Embryonic facial prominence (tissue), 1 donor: ENCODE results near the gene ACTR3C.
"Not testable (repeated sequence)": the region's sequence is repeated elsewhere in the genome, so short reads cannot be mapped to it uniquely, and the experiment has no call there.

ENCODE experiments used
- DNase-seq: peaks from one replicate; pipeline ENCODE4 v3.0.0-alpha.2; 2016; ENCODE audit errors: extremely low spot score

Gene ACTR3C

GRCh38 chr7:150336746-150337145 lies 13.4 kb upstream of the ACTR3C start:
- no peak for DNase-seq

GRCh38 chr7:150335774-150336112 lies 12.4 kb upstream of the ACTR3C start:
- DNase-seq = no peak

GRCh38 chr7:150335108-150335773 lies 11.9 kb upstream of the ACTR3C start:
- no peak for DNase-seq

- no peak for DNase-seq
Measured at GRCh38 chr7:150334108-150334507, 10.8 kb upstream of the ACTR3C start.

DNA sequence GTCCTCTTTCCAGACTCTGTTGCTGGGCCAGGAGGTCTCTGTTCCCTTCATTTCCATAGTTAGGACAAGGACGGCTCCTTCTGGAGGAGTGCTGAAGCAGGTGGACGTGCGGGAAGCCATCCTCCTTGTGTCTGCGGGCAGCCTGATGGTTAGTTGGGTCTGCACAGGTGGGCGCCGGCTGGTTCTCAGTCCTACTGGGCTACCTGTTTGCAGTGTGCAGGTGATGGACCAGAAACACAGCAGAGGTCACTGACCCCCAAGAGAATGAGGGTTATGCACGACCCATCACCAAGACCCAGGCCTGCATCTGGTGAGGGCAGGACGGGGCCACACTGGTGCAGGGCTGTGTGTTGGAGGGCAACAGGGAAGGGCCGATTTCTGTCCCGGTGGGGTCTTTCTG lies 10.3 kb upstream of the ACTR3C start:
- DNase-seq = no peak

GRCh38 chr7:150332852-150333635 lies 9.7 kb upstream of the ACTR3C start:
- no peak for DNase-seq

GRCh38 chr7:150330211-150330885 lies 7.0 kb upstream of the ACTR3C start:
- DNase-seq = no peak

DNA sequence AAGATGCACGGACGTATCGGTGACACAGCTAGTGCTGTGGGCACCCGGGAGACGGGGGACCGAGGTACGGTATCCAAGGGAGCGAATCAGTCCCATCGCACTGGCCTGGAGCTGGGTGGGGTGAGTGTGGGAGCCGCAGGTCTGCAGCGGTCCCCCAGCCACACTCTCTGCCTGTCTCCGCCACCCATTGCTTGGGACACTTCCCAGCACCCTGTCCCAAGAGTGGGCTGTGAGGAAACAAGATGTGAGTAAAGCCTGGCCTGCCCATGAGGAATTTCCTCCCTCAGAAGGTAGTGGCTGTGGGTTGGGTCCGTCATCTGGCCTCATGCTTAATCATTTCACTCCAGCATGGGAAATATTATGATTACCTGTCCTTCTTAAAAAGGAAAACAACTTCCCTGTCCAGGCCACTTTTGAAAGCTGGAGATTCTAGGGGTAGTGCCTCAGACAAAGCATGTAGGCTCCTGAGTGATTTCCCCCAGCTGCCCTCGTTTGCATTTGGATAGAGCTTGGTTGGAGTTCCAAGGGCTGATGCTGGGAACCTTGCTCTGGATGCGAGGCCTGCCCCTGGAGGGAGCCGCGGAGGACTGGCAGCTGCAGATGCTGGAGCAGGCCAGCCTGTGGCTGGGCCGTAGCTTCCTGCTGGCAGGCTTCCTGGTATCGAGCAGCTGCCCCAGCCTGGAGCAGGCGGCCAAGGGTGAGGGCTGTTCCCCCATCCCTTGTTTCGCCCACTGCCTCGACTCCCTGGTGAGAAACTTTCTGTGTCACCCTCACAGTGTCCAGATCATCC lies 6.2 kb upstream of the ACTR3C start:
- no peak for DNase-seq

DNA sequence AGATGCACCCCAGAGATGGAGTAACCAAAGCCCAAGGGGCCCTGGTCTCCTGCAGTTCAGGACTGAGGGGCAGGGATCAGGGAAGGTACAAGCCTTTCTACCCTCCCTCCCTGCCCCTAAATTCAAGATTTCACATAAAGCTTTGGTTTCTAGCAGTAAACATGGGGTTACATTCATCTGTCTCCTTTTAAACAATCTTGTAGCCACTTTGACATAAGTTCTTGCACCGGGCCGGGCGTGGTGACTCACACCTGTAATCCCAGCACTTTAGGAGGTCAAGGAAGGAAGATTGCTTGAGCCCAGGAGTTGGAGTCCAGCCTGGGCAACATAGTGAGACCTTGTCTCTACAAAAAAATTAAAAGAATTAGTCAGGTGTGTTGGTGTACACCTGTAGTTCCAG lies 4.0 kb upstream of the ACTR3C start:
- no peak for DNase-seq

DNA sequence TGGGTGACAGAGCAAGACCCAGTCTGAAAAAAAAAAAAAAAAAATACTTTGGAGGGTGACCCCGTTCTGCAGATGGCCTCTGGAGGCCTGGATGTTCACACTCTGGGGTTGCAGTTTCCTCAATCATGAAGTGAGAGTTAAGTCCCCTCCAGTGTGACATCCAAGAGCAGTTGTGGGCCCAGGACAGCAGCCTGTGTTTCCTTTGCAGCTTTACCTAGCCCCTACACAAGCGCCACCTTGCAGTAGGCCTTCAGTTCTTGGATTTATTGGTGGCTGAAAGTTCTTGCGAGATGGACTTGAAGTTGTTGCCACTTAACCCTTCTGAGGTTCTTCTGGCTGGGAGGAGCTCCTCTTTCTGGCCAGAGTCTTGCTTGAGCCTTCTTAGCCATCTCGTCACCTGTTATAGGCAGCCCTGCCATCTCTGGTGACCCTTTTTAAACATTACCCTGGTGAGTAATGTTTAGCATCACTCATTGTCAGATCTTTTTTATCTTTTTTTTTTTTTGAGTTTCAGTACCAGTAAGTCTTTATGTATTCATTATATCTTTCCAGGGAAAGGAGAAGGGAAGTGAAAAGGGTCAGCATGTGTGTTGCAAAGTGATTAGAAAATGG lies 3.4 kb upstream of the ACTR3C start:
- DNase-seq = no peak

GRCh38 chr7:150325901-150326300 lies 2.6 kb upstream of the ACTR3C start:
- no peak for DNase-seq

DNA sequence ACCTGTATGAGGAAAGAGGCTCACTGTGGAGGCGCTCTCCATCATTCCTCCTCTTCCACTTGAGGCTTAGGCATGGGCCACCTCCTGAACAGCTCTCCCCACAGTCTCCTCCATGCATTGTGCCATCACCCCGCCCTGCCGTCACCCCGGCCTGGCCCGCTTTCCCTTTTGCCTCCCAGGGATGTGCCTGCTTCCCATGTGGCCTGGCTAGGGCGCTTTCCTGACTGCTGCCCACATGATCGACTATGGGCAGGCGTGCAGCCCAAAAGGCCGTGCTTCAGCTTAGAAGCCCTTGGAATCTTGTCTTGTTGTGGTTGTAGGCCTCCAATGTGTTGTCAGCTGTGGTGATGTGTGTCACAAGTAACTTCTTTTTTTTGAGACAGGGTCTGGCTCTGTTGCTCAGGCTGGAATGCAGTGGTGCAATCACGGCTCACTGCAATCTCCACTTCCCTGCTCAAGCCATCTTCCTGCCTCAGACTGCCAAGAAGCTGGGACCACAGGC lies 1.8 kb upstream of the ACTR3C start:
- DNase-seq = no peak

DNA sequence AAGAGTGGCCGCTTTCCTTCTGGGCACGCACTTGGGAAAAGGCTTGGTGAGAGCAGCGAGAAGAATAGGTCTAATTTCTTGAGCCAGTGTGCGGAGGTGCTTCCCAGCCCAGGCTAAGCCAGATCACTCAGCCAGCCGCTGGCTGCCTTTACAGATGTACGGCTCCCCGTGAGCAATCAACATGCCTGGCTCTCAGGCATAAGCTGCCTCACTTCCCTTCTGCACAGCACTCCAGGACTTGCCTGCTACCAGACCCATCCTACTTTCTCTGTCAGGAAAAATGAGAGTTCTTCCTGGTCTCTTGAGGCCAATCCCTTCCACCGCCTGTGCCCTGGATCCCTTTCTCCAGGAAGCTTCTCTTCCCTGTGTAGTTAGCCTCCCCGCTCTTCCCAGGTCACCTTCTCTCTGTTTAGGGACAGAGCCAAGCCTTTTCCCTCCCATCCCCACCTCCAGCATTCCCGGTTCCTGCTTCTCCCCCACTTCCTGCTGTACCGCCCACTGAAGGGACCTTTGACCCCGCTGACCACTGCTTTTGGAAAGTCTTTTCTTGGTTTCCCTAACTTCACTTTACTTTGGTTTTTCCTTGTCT lies 1.1 kb upstream of the ACTR3C start:
- DNase-seq = no peak

GRCh38 chr7:150323682-150324372 lies 482 bp upstream of the ACTR3C start:
- no peak for DNase-seq

- DNase-seq = no peak
Measured at GRCh38 chr7:150322114-150322832, 1.1 kb downstream of the ACTR3C start.

DNA sequence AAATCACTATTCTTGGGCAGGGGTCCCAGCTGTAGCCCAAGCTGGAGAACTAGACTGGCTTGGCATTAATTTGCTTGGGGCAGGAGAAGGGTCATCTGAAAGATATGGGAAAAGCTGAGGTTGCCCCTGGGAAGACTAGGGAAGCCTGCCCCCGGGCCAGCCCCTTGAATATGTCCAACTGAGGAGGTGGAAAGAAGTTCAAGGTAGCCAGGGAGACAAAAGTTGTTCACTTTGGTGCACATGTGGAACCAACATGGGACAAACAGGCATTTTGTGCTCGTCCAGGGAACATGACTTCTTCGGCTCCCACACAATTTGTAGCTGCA lies 1.6 kb downstream of the ACTR3C start:
- DNase-seq = no peak

- no peak for DNase-seq
Measured at GRCh38 chr7:150317748-150318444, 5.4 kb downstream of the ACTR3C start.

DNA sequence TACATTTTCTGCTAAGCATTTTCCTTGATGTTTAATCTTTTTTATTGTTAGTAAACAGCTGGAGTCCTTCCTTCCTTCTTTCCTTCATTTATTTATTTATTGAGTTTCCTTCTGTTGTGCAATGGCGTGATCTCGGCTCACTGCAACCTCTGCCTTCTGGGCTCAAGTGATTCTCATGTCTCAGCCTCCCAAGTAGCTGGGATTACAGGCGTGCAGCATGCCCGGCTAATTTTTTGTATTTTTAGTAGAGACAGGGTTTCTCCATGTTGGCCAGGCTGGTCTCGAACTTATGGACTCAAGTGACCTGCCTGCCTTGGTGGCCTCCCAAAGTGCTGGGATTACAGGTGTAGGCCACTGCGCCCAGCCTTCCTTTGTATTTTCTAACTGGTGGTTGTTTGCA lies 6.4 kb downstream of the ACTR3C start:
- DNase-seq = not testable (repeated sequence)

- no peak for DNase-seq
Measured at GRCh38 chr7:150314639-150315239, 8.6 kb downstream of the ACTR3C start.
